NCI-H82 (cell line): ENCODE measurements around the gene RAB6C.
A peak's percentile ranks its signal among the peaks of the same experiment; 100 is the strongest.
"Not testable (repeated sequence)": the region's sequence is repeated elsewhere in the genome, so short reads cannot be mapped to it uniquely, and the experiment has no call there.

Experiments used
- DNase-seq: peaks from one replicate; lab custom pipeline; 2025; lab: John Stamatoyannopoulos, UW

The RAB6C gene

DNA sequence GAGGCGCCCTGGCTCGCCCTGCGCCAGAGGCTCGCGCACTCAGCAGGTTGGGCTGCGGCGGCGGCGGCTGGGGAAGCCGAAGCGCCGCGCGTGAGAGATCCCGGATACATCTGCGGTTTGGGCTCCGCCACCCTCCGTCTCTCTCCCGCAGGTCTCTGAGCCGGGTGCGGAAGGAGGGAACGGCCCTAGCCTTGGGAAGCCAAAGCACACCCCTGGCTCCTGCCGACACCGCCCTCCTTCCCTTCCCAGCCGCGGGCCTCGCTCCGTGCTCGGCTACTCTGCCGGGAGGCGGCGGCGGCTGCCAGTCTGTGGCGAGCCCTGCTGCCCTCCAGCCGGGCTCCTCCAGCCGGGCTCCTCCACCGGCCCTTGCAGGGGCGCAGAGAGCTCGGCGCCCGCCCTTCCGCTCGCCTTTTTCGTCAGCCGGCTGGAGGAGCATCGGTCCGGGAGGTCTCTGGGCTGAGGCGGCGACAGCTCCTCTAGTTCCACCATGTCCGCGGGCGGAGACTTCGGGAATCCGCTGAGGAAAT, at the start of gene RAB6C:
Gene RAB6C, plus strand, starts transcription at position 38 of the 527 bp plus-strand sequence. Its CDS starts 450 bp downstream, at position 488.
- peak; percentile 61 for DNase-seq

DNA sequence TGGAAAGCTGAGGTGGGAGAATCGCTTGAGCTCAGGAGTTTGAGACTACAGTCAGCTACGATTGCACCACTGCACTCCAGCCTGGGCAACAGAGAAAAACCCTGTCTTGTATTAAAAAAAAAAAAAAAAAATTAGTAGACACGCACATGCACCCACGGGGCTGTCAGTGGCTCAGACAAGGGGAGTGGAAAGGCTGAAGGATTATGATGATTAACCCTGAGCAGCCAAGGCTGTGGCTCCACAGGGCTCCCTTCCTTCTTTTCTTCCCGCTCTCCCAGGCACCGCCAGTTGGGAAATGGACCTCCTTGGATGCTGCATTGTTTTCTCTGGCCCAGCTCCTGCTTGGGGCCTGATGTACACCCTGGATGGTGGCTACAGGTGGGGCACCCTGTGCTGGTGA, 49.0 kb upstream of the RAB6C start:
- no peak for DNase-seq

- not testable (repeated sequence) for DNase-seq
Measured at GRCh38 chr2:129933387-129933786, 46.1 kb upstream of the RAB6C start.

DNA sequence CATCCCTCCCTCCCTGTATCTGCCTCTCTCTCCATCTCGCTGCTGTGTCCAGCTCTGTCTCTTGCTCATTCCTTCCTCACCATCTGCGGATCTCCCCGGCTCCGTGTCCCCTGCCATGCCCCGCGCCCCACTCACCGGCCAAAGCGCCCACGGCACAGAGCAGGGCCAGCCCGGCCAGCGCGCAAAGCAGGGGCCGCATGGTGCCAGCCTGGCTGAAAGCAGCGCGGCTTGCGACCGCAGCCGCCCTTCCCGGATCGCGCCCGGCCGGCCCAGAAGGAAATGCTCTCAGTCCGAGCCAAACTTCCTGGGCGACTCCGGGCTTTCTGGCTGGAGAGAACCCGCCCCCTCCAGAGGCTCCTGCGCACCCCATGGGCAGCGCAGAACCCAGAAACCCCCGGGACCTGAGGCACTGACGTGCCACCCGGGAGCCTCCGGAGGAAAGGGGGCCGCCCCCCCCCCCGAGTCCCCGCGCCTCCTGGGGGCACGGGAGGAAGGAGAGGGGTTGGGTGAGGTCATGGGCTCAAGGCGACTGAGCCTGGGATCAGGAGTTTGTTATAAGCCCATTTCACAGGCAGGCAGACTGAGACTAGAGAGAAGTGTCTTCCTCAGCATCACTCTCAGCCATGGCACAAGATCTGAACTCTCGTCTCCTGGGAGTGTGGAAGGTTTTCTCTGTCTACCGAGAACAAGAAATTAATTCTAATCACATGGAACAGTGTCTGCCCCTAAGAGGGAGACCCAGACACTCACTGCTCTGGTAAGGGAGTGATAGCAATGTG, 45.2 kb upstream of the RAB6C start:
- no peak for DNase-seq

- no peak for DNase-seq
Measured at GRCh38 chr2:129935118-129935517, 44.3 kb upstream of the RAB6C start.

- DNase-seq: peak; percentile 90
Measured at GRCh38 chr2:129936334-129936934, 43.0 kb upstream of the RAB6C start.

DNA sequence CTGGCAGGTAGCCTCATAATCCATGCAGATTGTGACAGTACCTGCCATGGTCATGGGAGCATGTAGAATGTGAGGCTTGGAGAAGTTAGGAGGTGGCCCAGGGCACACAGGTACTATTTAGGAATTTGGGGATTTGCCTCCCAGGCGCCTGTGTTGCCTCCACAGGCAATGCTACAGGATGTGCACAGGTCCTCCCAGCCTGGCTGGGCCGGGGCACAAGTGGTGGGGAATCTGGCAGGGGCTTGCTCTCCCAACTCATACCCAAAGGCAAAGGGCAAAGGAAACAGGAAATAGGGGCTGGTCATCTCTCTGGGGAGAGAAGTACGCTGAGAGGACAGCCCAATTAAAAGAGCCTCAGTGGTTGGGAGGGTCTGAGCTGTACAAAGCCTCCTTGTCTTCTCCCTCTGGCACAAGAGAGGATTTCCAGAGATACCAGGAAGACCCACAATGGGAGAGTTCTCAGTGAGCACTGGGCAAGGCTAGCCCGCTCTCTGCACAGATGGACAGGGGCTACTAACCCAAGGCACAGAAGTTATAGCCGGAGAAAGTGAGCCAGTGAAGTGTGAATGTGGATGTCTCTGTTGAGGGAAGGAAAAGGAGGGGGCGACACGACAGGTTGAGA, 40.5 kb upstream of the RAB6C start:
- not testable (repeated sequence) for DNase-seq

GRCh38 chr2:129943456-129943855, 36.0 kb upstream of the RAB6C start:
- not testable (repeated sequence) for DNase-seq

- DNase-seq: no peak
Measured at GRCh38 chr2:129945557-129945956, 33.9 kb upstream of the RAB6C start.

DNA sequence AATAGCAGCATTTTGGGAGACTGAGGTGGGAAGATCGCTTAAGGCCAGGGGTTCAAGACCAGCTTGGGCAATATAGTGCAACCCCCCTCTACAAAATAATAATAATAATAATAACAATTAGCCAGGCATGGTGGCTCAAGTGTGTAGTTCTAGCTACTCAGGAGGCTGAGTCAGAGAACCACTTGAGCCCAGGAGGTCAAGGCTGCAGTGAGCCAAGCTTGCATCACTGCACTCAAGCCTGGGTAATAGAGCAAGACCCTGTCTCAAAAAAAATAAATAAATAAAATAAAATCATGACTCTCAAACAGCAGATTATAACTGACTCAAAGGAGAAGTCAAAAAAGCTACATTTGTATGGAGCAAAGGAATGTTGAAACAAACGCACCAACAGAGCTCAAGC, 31.8 kb upstream of the RAB6C start:
- DNase-seq: not testable (repeated sequence)

- DNase-seq: not testable (repeated sequence)
Measured at GRCh38 chr2:129956171-129956570, 23.3 kb upstream of the RAB6C start.

DNA sequence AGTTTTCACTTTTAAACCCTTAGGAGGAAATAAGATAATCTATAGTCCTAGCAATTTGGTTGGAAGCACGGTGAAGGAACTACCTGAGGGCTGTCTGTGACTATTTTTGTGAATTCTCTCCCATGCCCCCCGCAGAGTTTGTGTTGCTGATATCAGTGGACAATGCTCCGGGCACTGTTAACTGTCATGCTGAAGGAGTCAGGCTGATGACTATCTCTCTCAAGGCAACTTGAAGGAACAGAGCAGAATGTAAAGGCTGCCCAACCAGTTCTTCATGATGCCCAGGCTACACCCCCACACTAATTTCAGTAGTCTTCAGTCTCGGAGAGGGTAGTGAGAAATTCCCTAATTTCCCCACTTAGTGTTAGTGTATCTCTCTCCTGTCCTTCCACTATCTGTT, 21.6 kb upstream of the RAB6C start:
- DNase-seq: no peak

DNA sequence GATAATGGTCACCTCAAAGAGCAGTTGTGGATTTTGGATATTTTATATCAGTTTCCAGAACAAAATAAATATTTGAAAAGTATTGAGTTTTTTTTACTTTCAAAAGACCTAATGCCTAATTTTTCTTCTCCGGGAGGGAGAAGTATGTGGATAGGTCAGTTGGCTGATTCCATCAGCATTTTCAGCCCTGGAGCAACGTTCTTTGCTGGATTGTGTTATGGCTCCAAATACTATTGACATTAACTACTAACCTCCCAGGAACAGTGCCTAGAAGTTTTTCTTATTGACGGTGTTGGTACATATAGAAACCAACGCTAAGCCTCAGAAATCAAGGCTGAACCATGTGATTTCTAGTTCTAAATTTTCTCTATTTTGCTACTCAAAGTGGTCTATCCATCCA, 20.7 kb upstream of the RAB6C start:
- DNase-seq: not testable (repeated sequence)

DNA sequence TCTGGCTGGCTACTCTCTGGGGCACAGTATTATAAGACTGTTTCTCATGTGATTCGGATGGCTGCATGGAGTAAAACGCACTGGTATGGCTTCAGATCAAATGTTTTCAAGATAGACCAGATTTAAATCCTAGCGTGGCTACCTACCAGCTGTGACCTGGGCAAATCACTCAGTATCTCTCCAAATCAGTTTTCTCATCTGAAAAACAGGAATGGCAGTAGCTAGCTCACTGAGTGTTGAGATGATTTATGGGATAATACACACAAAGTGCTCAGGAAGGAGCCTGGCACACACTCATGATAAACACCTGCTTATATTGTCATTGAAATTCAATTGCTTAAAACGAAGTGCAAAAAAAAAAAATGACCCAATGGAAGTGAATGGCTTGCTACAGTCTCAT, 10.9 kb upstream of the RAB6C start:
- not testable (repeated sequence) for DNase-seq

GRCh38 chr2:129975016-129975774, 4.3 kb upstream of the RAB6C start:
- DNase-seq: no peak

- DNase-seq: not testable (repeated sequence)
Measured at GRCh38 chr2:129976969-129977368, 2.5 kb upstream of the RAB6C start.

- no peak for DNase-seq
Measured at GRCh38 chr2:129977986-129978385, 1.5 kb upstream of the RAB6C start.

DNA sequence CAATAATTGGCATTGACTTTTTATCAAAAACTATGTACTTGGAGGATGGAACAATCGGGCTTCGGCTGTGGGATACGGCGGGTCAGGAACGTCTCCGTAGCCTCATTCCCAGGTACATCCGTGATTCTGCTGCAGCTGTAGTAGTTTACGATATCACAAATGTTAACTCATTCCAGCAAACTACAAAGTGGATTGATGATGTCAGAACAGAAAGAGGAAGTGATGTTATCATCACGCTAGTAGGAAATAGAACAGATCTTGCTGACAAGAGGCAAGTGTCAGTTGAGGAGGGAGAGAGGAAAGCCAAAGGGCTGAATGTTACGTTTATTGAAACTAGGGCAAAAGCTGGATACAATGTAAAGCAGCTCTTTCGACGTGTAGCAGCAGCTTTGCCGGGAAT, 780 bp downstream of the RAB6C start:
- not testable (repeated sequence) for DNase-seq

GRCh38 chr2:129981689-129982088, 2.2 kb downstream of the RAB6C start:
- peak; percentile 30 for DNase-seq

- no peak for DNase-seq
Measured at GRCh38 chr2:129984426-129984825, 5.0 kb downstream of the RAB6C start.

GRCh38 chr2:129992415-129993006, 13.0 kb downstream of the RAB6C start:
- DNase-seq: not testable (repeated sequence)

GRCh38 chr2:129993151-129993550, 13.7 kb downstream of the RAB6C start:
- not testable (repeated sequence) for DNase-seq
